Measurements from ENCODE around the gene HSPB7. TPM values are rescaled to one million over a fixed set of nuclear protein-coding genes. Genes with fewer than 3 reads are reported as not detected.

HSPB7 gene
- total RNA-seq, 4 donors from 2014 or later, result 1.1 to 11.8 (median 3.7) TPM

- DNase-seq, result no peak
- H3K4me1 ChIP-seq, result no peaks in the 10 kb centered on the region
- H3K27ac ChIP-seq, result no peak overlapping the region
- intact Hi-C loops (cut with DNase I), result loop anchor here (10.0 kb wide), 1 partner anchor 178 kb away; no protein-coding TSS in a partner anchor
- WGBS, 2 donors, result 79 to 80% methylated on average over 1 to 6 of the region's 17 CpGs
- TF ChIP-seq, protein P1, sequence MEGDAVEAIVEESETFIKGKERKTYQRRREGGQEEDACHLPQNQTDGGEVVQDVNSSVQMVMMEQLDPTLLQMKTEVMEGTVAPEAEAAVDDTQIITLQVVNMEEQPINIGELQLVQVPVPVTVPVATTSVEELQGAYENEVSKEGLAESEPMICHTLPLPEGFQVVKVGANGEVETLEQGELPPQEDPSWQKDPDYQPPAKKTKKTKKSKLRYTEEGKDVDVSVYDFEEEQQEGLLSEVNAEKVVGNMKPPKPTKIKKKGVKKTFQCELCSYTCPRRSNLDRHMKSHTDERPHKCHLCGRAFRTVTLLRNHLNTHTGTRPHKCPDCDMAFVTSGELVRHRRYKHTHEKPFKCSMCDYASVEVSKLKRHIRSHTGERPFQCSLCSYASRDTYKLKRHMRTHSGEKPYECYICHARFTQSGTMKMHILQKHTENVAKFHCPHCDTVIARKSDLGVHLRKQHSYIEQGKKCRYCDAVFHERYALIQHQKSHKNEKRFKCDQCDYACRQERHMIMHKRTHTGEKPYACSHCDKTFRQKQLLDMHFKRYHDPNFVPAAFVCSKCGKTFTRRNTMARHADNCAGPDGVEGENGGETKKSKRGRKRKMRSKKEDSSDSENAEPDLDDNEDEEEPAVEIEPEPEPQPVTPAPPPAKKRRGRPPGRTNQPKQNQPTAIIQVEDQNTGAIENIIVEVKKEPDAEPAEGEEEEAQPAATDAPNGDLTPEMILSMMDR (IDR thresholded peaks at IDR 0.05), result no peak
- TF ChIP-seq POLR2A (IDR thresholded peaks at IDR 0.05), result no peak
- H3K4me3 ChIP-seq, result no peak overlapping the region
- no peaks in the 10 kb centered on the region for H3K9me3 ChIP-seq
- H3K27me3 ChIP-seq, result no peaks in the 10 kb centered on the region
- no peaks in the 10 kb centered on the region for H3K36me3 ChIP-seq
Observed at GRCh38 chr1:15992582-15993500, 25.0 kb downstream of the HSPB7 start.

GRCh38 chr1:15992187-15992553 is 25.7 kb downstream of the HSPB7 start:
- no peak for DNase-seq
- WGBS, 2 donors, result 87 to 91% methylated on average over 5 to 6 of the region's 7 CpGs
- no peaks in the 10 kb centered on the region for H3K9me3 ChIP-seq
- TF ChIP-seq, protein P1 (IDR thresholded peaks at IDR 0.05), result no peak
- TF ChIP-seq POLR2A (IDR thresholded peaks at IDR 0.05), result no peak
- intact Hi-C loops (cut with DNase I), result loop anchor here (10.0 kb wide), 1 partner anchor 177 kb away; no protein-coding TSS in a partner anchor
- no peak overlapping the region for H3K27ac ChIP-seq
- H3K27me3 ChIP-seq, result no peaks in the 10 kb centered on the region
- H3K4me3 ChIP-seq, result no peak overlapping the region
- no peaks in the 10 kb centered on the region for H3K4me1 ChIP-seq
- H3K36me3 ChIP-seq, result no peaks in the 10 kb centered on the region

DNA sequence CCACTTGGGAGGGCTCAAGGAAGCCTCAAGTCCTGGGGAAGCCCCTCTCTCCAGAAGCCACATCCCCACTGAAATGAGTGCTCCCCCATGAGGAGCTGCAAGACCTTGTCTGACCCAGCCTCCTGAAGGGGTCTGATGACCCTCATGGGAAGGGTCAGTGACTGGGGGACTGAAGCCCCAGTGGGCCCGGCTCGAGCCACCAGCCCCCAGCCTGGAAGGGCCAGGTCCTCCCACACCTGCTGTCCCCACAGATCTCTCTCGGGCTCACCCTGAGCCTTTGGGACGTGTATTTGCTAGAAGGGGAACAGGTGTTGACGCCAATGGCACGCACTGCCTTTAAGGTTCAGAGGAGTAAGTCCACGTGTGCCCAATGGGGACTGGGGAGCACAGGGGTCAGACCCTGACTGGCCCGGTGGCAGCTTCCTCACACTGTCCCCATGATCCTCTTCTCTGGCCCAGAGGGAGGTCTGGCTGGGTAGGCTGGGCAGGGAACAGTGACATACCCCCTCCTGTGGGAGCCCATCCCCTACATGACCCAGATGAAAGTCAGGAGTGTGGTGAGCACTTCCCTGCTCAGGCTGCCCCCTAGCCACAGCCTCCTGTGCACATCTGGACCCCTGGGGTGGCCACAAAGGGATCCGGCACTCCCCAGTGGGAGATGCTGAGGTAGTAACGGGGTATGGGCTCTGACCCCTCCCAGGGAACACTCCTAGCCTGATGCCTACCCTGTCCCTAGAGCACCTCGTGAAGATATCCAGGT is 26.2 kb downstream of the HSPB7 start:
- Histone ChIP-seq H3K36me3 (no peaks in the 10 kb centered on the region), H3K27me3 (no peaks in the 10 kb centered on the region), H3K9me3 (no peaks in the 10 kb centered on the region), H3K4me3 (no peak overlapping the region), H3K4me1 (no peaks in the 10 kb centered on the region), H3K27ac (no peak overlapping the region)
- intact Hi-C loops (cut with DNase I), result loop anchor here (10.0 kb wide), 1 partner anchor 177 kb away; no protein-coding TSS in a partner anchor
- DNase-seq, result no peak
- TF ChIP-seq, protein P1 (IDR thresholded peaks at IDR 0.05), result no peak
- TF ChIP-seq POLR2A (IDR thresholded peaks at IDR 0.05), result no peak
- 80 to 89% methylated on average over 6 to 7 of the region's 11 CpGs for WGBS, 2 donors

- no peaks in the 10 kb centered on the region for H3K9me3 ChIP-seq
- H3K27ac ChIP-seq, result no peak overlapping the region
- H3K36me3 ChIP-seq, result no peaks in the 10 kb centered on the region
- H3K4me3 ChIP-seq, result no peak overlapping the region
- WGBS, 2 donors, result 63 to 66% methylated on average over 5 to 7 of the region's 9 CpGs
- no peaks in the 10 kb centered on the region for H3K27me3 ChIP-seq
- DNase-seq, result no peak
- intact Hi-C loops (cut with DNase I), result loop anchor here (10.0 kb wide), 1 partner anchor 175 kb away; no protein-coding TSS in a partner anchor
- TF ChIP-seq, protein P1 (IDR thresholded peaks at IDR 0.05), result no peak
- no peak for TF ChIP-seq POLR2A (IDR thresholded peaks at IDR 0.05)
- no peaks in the 10 kb centered on the region for H3K4me1 ChIP-seq
Observed at GRCh38 chr1:15989776-15990175, 28.1 kb downstream of the HSPB7 start.

Measured in esophagus squamous epithelium (tissue), 5 donors.